GM18868 (cell line): ENCODE measurements around the gene ITPRIPL2.

Source experiments
- ATAC-seq: cut with Tn5 transposase; IDR thresholded peaks from one replicate; pipeline ENCODE4 v1.9.1; 2021; ENCODE audit warnings: mild to moderate bottlenecking, moderate library complexity; ENCODE audit not compliant: unreplicated experiment

ITPRIPL2 gene

DNA sequence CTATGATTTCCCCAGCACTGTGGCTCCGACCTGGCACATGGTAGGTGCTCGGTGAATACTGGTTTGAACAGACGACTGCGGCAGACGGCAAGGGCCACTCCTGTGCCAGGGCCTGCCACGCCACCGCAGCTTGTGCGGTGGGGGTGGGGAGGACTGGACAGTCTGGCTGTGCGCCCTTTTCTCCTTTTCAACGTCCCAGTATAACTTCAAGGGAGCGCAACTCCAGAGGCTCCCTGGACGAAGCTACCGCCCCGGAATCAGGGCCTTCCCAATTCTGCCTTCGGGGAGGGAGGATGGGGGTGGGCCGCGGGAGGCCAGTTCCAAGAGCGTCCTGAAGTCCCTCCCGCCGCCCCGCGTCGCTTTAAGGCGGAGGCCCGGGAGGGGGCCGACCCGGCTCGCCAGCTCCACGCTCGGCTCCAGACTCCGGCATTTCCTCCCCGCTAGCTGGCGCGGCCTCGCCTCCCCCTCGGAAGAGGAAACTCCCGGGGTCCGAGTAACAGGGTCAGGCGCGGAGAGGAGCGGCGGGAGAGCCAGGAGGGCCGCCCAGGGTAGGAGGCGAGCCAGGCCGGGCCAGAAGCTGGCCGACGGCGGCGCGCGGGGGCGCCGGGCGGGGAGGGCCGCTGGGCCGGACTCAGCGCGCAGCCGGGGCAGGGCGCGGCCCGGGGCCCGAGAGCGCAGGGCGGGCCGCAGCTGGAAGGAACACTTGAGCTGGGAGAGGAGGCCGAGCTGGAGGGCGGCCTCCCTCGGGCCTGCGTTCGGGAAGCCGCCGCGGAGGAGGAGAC, at the start of gene ITPRIPL2:
Gene ITPRIPL2, plus strand, starts transcription at position 388 of the 782 bp plus-strand sequence. CDS start 498 bp downstream, outside the sequence.
- no peak for ATAC-seq

DNA sequence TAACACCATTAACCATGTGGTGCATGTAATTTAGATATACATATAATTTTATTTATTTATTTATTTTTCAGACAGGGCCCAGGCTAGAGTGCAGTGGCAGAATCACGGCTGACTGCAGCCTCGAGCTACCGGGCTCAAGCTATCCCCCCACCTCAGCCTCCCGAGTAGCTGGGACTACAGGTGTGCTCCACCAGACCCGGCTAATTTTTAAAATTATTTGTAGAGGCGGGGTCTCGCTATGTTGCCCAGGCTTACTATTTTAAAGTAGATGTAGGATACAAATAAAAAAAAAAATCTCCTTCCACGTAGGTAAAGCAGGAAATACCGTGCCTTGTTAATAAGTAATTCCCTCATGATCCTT, 46.8 kb upstream of the ITPRIPL2 start:
- no peak for ATAC-seq

DNA sequence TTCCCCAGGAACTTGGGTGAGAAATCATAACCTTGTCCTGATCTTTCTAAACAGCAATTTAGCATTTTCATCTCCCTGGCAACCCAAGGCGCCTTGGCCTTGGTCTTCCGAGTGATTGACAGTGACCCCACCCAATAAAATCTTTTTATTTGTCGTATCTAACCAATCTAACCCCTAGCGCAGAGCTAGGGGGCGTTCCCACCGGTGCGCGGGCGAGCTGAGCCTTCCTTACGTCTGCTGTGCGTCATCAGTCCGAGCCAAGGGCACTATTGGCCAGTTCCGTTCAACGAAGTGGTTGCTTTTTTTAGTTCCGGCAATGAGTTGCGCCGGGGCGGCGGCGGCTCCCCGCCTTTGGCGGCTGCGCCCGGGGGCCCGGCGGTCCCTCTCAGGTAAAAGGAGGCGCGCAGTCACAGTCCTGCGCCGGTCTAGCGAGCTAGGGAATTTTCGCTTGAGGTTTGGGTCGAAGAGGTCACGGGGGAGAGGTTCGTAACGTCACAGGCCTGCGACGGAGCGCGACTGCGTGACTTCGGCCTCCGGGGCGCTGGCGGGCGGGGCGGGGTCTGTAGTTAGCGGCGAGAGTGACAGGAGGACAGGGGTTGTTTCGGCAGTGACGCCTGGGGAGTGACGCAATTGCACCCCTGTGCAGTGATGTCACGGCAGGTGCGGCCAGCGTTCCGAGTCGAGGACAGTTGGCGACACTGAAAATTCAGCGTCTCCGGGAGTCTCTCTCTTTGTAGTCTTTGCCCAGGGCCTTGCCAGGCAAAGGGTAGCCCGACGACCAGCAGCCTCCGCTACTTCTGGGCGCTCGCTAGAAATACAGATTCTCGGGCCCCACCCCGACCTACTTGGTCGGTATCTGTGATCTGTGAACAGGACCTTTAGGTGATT, 46.2 kb upstream of the ITPRIPL2 start, which contains the start of gene COQ7:
Gene COQ7, plus strand, starts transcription at position 266 of the 888 bp plus-strand sequence. Its CDS starts 51 bp downstream, at position 317.
- peak; percentile 87 for ATAC-seq

DNA sequence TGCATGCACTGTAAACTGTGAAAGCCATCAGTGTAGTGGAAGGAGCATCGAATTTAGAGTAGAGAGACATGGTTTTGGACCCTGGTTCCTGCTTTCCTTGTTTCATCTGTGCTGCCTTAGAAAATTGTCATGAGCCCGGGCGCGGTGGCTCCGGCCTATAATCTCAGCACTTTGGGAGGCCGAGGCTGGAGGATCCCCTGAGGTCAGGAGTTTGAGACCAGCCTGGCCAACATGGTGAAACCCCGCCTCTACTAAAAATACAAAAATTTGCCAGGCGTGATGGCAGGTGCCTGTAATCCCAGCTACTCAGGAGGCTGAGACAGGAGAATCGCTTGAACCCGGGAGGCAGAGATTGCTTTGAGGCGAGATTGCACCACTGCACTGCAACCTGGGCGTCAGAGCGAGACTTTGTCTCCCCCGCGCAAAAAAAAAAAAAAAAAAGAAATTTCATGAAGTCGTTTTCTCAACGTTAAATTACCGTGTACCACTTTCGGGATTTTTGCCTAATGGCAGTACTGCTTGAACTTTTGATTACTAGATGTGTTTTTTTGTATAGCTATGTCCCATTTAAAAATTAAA, 45.4 kb upstream of the ITPRIPL2 start:
- no peak for ATAC-seq

DNA sequence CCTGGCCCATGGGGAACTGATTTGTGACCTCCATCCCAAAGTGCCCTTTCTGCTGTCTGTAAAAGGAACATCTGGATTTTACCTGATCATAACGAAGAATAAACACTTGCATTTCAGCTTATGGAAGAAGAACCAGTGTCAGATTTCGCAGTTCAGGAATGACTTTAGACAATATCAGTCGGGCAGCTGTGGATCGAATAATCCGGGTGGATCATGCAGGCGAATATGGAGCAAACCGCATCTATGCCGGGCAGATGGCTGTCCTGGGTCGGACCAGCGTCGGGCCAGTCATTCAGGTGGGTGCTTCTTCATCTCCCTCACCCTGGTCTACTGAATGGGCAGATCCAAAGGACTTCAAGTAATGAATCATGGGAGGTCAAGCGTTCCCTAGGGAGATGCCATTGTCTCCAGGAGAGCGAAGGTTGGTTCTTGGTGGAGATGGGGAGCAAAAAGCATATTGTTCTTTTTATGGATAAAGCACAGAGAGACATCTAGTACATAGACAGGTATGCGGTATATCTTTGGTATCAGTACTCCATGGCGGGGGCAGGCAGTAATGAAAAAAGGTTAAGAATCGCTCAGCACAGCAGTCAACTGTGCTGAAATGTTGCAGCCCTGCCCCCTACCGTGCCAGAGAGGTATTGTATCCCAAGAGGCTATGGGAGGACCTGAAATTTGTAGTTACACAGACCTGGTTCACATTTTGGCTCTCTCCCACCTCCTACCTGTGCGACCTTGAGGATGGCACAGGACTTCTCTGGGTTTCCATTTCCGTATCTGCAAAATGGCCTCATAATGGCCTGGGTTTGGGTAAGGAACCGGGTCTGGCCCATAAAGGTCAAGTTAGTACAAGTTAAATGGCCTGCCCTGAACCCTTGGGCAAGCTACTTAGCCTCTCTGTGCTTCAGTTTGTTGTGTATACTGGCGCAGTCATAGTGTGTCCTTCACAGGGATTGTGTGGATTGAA, 41.7 kb upstream of the ITPRIPL2 start:
- ATAC-seq = no peak

DNA sequence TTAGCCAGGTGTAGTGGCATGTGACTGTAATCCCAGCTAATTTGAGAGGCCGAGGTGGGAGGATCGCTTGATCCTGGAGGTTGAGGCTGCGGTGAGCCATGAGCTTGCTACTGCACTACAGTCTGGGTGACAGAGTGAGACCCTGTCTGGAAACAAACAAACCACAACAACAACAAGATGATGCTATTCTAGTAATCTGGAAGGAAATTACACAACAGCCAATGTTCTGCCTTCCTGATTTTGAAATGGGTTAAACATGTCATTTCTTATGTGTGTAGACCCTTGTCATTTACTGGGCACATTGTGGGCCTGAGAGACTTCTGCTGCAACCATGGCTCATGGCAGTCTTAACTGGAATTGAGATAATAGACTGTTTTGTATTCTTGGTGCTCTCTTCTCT, 40.4 kb upstream of the ITPRIPL2 start:
- no peak for ATAC-seq

DNA sequence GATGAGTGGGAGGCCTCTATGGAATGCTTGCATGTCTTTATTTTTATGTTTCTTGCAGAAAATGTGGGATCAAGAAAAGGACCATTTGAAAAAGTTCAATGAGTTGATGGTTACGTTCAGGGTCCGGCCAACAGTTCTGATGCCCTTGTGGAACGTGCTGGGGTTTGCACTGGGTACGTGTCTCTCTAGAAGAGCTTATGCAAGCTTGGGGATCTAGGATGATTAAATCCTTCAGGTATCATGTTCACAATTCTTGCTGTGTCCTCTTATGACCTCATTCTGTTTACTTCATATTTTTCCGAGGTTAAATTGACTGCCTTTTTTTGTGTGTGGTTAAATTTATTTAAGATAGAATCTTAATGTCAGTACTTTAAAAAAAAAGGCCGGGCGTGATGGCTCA, 39.9 kb upstream of the ITPRIPL2 start:
- ATAC-seq = no peak

DNA sequence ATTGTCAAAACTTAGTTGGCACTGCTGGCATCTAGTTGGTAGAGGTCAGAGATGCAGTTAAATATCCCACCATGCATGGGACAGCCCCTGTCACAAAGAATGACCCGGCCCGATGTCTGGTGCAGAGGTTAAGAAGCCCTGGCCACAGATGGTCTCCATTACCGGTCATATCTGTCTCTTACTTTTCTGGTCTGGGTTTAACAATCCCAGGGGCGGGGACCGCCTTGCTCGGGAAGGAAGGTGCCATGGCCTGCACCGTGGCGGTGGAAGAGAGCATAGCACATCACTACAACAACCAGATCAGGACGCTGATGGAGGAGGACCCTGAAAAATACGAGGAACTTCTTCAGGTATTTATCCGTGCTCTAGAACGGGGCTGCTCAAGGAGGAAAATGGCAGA, 38.3 kb upstream of the ITPRIPL2 start:
- no peak for ATAC-seq

DNA sequence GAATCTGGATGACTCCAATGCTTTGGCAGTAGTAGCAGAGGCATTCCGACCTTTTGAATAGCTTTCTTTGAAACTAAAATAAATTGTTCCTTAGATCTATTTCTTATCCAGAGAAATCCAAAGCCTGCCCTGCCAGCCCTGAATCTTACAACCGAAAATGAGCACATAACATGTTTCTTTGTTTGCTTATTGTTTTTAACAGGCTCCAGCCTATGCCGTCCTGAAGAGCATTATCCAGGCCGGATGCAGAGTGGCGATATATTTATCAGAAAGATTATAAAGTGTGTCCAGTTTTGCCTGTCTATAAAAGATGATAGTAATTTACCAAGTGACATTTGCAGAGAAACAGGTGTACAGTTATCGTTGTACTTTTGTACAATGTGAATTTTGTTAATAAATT, 35.9 kb upstream of the ITPRIPL2 start:
- no peak for ATAC-seq

DNA sequence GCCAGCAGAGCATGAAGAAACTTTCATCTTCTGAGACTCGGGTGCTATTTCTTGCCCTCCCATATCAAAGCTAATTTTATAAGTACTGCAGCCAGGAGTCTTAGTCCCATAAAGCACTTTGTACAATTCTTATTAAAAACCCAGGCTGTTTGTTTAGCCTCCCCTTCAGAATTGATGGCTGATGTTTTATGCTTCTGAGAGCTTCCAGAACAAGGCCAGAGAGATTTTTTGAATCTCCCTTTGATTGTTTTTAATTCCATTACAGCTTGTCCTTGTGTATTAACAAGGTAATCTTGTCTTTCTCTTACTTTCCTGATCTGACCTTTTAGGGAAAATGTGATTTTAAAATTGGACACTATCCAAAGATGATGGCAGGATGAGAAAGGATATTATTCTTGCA, 30.1 kb upstream of the ITPRIPL2 start:
- no peak for ATAC-seq

DNA sequence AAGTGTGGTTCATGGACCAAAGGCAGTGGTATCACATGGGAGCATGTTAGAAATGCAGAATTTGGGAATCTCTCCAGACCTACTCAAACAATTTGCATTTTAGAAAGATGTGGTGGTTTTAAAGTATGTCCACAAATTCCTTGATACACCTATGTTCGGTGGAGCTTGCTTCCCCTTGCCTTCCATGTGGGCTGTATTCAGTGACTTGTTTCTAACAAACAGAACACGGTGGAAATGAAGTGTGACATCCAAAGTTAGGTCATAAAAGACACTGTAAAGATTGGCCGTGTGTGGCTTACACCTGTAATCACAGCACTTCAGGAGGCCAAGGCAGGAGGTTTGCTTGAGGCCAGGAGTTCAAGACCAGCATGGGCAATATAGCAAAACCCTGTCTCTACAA, 29.6 kb upstream of the ITPRIPL2 start:
- no peak for ATAC-seq

DNA sequence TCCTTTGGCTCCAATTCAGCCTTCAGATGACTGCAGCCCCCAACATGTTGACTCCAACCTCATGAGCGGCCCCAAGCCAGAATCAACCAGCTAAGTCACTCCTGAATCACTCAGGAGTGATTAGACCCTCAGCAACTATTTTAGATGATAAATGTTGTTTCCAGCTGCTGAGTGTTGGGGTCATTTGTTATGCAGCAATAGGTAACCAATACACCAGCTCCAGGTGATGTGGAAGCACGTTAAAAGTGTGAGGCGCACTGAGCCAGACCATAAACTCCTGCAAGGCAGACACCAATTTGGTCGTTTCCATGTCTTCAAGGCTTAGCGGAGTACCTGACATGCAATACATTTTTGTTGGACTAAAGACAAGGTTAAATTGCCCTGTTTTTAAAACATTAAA, 28.9 kb upstream of the ITPRIPL2 start:
- no peak for ATAC-seq

DNA sequence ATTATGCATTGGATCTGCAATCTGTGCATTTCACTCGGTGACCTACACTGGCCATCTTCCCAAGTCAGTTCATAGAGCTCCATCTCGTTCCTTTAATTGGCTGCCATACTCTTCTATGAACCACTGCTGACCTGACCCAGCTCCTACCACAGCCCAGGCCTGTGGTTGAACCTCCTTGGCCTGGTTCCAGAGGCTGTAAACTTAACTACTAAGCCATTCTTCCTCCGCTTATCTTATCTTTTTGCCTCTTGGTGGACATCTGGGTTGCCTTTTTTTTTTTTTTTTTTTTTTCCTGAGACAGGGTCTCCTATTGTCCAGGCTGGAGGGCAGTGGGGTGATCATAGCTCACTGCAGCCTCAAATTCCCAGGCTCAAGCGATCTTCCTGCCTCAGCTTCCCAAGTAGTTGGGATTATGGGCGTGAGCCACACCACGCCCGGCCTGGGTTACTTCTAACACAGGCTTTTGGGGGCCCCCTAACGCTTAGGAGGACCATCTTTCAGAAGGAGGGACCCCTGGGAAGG, 28.0 kb upstream of the ITPRIPL2 start:
- no peak for ATAC-seq

DNA sequence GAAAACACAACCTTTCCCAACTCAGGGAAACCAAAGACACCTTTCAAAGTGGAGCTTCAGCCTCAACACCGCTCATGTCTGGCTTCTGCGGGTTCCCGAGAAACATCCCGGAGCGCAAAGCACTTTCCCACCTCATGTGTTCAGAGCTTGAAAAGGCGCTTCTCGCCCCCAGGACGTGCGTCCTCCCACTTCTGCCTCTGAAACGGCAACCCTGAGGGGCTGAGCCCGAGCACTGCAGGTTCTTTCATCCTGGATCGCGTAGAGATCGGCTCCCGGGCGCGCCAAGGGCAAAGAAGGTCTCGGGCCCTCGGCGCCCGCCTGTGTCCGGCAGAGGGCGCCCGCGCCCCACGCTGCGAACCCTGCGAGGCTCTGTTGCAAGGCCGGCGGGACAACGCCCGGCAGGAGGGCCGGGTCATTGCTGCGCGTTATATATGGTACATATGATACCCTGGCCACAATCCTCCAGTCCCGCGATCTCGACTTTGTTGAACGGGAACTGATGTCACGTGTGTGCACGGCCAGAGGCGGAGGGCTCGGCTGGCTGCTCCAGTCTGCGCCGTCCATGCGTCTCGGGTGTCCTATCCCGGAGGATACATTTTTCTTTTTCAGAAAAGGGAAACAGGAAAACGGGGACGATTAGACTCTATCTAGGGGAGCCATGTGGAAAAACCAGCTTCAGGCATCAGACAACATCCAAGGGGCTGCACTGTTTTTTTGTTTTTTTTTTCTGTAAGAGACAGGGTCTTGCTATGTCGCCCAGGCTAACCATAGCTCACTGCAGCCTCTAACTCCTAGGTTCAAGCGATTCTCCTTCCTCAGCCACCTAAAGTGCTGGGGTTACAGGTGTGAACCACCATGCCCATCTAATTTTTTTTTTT, 27.2 kb upstream of the ITPRIPL2 start:
- peak; percentile 77 for ATAC-seq

DNA sequence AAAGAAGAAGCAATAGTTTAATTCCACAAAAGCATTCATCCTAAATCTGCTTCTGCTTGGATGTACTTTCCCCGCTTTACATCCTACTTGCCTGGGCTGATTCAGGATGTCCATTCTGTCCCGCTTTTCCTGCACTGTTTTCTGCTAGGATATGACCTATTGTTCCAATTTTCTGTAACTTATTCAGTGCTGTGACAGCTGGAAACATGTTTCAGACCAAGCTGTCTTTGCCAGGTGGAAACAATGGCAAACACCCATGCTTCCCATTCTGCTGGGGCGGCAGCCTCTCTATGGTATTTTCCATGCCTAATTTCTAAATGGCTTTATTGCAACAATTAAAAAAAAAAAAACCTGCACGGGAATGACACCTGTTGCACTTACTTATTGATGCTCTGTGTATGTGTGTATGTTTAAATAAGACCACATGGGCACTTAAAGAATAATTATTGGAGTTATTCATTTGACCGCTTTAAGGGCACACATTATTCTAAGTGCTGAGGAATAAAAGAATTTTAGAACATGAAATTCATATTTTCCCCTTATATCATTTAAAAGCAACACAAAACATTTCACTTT, 25.3 kb upstream of the ITPRIPL2 start:
- no peak for ATAC-seq

DNA sequence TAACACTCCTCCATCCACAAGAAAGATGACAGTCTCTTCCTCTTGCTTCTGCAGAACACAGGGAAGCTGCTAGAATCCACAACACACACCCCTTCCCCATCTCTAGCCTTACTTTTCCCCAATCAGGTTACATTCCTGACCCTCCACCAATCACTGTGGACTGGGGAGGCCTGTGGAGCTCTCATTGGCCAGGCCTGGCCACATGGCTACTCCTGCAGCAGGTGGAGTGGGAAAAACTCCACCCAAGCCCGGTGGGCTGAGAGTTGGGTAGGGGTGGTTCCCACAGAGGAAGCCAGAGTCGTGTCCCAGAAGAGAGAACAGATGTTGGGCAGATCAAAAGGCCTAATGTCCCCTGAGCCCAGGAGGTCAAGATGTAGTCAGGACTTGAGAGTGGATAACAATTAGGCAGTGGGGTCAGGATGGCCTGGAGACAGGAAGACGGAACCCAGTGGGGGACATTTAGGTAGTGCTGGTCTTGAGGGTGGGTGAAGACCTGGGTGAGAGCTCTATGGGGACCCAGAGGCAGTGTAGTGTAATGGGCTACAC, 24.3 kb upstream of the ITPRIPL2 start:
- no peak for ATAC-seq

DNA sequence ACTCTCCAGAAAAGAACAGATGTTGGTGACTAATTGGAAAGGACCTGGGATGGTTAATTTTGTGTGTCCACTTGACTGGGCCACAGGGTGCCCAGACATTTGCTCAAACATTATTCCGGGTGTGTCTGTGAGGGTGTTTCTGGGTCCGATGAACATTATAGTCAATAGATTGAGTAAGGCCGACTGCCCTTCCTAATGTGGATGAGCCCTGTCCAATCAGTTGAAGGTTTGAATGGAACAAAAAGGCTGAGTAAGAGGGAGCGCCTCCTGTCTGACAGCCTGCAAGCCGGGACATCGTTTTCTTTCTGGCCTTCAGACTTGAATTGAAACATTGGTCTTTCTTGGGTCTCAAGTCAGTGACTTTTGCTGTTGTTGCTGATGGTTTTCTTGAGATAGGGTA, 22.8 kb upstream of the ITPRIPL2 start:
- no peak for ATAC-seq

DNA sequence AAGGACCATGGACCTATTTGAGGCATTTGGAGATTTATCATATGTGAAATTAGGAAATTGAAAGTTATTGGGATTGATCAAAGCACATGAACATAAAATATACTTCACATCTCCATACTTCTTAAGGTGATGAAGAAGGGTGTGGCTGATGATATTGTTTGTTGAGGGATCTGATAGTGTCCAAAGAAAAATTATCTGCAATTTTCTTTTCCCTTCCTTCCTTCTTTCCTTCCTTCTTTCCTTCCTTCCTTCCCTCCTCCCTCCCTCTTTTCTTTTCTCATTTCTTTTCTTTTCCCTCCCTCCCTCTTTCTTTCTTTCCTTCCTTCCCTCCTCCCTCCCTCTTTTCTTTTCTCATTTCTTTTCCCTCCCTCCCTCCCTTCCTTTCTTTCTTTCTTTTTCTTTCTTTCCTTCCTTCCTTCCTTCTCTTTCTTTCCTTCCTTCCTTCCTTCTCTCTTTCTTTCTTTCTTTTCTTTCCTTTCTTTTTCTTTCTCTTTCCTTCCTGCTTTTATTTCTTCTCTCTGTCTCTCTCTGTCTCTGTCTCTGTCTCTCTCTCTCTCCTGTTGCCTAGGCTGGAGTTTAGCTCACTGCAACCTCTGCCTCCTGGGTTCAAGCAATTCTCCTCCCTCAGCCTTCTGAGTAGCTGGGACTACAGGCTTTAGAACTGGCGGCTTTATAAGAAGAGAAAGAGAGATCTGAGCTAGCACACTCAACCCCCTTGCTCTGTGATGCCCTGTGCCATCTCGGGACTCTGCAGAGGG, 20.9 kb upstream of the ITPRIPL2 start:
- ATAC-seq = no peak
